SU-DHL-6 (cell line): ENCODE measurements around the gene SCG5.

ENCODE experiments used
- H2AFZ ChIP-seq: fragments of 200-600 bp; sonication (generic); 2 replicates; pipeline ENCODE4 v1.6.1; 2014; ENCODE audit warnings: low read depth, mild to moderate bottlenecking, moderate library complexity, mixed read lengths, antibody characterized with exemption, low read length; ENCODE audit not compliant: severe bottlenecking
- H3F3A ChIP-seq: fragments of 200-600 bp; shearing (Covaris generic); 2 replicates; pipeline ENCODE4 v1.6.0; 2016; ENCODE audit warnings: antibody characterized with exemption, mild to moderate bottlenecking; ENCODE audit not compliant: insufficient read depth
- H3K27ac ChIP-seq: fragments of 200-600 bp; sonication (generic); 2 replicates; pipeline ENCODE4 v1.5.1; 2016; ENCODE audit warnings: low read depth, mild to moderate bottlenecking, low read length, moderate library complexity, mixed read lengths
- H3K27me3 ChIP-seq: fragments of 200-600 bp; sonication (generic), shearing (Covaris generic); 2 replicates; pipeline ENCODE4 v1.6.0; 2014; ENCODE audit warnings: mild to moderate bottlenecking, low read length
- H3K36me3 ChIP-seq: fragments of 200-600 bp; sonication (generic); 2 replicates; pipeline ENCODE4 v1.6.1; 2014; ENCODE audit warnings: mild to moderate bottlenecking, low read length, mixed read lengths
- H3K4me2 ChIP-seq: fragments of 300-600, 200-600 bp; shearing (Covaris generic), sonication (generic); 2 replicates; pipeline ENCODE4 v1.6.0; 2014; ENCODE audit warnings: low read length, low read depth, mild to moderate bottlenecking; ENCODE audit not compliant: poor library complexity, severe bottlenecking
- H3K4me3 ChIP-seq: fragments of 200-600 bp; sonication (generic); 2 replicates; pipeline ENCODE4 v1.5.1; 2014; ENCODE audit warnings: antibody characterized with exemption, low read length, mild to moderate bottlenecking, mixed read lengths; ENCODE audit not compliant: insufficient read depth, poor library complexity, severe bottlenecking
- H3K79me2 ChIP-seq: fragments of 200-600 bp; sonication (generic); 2 replicates; pipeline ENCODE4 v1.6.1; 2014; ENCODE audit warnings: mild to moderate bottlenecking, low read length, moderate library complexity; ENCODE audit not compliant: insufficient read depth
- H3K9ac ChIP-seq: fragments of 200-600 bp; sonication (generic); 2 replicates; pipeline ENCODE4 v1.7.0; 2014; ENCODE audit warnings: mild to moderate bottlenecking, low read length
- H3K9me2 ChIP-seq: fragments of 200-600 bp; sonication (generic); replicated peaks from 2 replicates; pipeline ENCODE4 v1.6.1; 2014; ENCODE audit warnings: low read length; ENCODE audit not compliant: insufficient read depth
- H3K9me3 ChIP-seq: fragments of 200-600 bp; sonication (generic); 2 replicates; pipeline ENCODE4 v1.6.1; 2014; ENCODE audit warnings: low read length, mixed read lengths; ENCODE audit not compliant: insufficient read depth
- H4K20me1 ChIP-seq: fragments of 200-600 bp; sonication (generic); 2 replicates; pipeline ENCODE4 v1.6.1; 2014; ENCODE audit warnings: low read depth, mild to moderate bottlenecking, antibody characterized with exemption, low read length, moderate library complexity, mixed read lengths
- EZH2phosphoT487 ChIP-seq: fragments of 200-600 bp; sonication (generic), shearing (Covaris generic); conservative IDR thresholded peaks from 2 replicates; pipeline ENCODE4 v1.6.1; 2018; ENCODE audit warnings: mild to moderate bottlenecking, antibody characterized with exemption, low read length, moderate library complexity, mixed read lengths
- TF ChIP-seq, protein P1 (sequence below): fragments of 200-600 bp; sonication (generic); IDR thresholded peaks from one replicate; pipeline ENCODE4 v1.5.1; 2017; ENCODE audit warnings: antibody characterized with exemption, mild to moderate bottlenecking, low read length, moderate library complexity; ENCODE audit not compliant: insufficient read depth, poor library complexity, severe bottlenecking

The SCG5 gene

DNA sequence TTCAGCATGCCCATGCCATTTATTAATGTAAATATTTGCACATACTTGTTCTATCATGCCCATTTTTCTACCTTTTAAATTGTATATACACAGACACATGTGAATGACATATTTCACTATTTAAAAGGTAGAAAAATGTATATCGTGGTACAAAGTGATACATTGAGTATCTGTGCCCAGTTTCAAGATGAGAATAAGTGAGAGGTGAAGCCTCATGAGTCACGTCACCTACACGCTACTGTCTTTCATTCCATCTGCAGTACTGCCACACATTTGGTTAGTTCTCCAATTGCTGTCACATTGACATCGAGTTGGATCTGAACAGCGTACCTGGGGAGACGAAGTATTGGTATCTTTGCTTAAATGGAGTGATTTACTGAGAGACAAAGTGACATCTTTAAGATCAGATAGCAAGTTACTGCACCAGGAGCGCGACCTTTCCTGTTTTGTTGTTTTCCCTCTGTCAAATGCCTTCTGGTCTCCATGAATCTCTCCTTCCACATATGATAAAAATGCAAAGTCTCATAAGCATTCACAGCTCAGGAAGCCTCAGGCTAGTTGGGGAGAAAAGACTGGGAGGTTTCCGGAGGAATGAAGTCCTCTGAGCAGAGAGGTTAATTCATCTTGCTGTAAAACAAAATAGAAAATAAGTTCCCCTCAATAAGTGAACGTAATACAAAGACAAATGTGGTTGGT lies 88.3 kb downstream of the SCG5 start:
- Histone ChIP-seq H3K36me3 (no peaks in the 10 kb centered on the region), H3K4me3 (no peak overlapping the region), H3K79me2 (no peaks in the 10 kb centered on the region), H3K9ac (no peak overlapping the region), H3F3A (no peaks in the 10 kb centered on the region), H3K9me2 (no peaks in the 10 kb centered on the region), H3K4me2 (no peak overlapping the region), H3K27ac (no peak overlapping the region), H2AFZ (no peak overlapping the region), H3K9me3 (no peaks in the 10 kb centered on the region), H3K27me3 (no peaks in the 10 kb centered on the region), H4K20me1 (no peaks in the 10 kb centered on the region)
- TF ChIP-seq EZH2phosphoT487 = no peak
- TF ChIP-seq, protein P1, sequence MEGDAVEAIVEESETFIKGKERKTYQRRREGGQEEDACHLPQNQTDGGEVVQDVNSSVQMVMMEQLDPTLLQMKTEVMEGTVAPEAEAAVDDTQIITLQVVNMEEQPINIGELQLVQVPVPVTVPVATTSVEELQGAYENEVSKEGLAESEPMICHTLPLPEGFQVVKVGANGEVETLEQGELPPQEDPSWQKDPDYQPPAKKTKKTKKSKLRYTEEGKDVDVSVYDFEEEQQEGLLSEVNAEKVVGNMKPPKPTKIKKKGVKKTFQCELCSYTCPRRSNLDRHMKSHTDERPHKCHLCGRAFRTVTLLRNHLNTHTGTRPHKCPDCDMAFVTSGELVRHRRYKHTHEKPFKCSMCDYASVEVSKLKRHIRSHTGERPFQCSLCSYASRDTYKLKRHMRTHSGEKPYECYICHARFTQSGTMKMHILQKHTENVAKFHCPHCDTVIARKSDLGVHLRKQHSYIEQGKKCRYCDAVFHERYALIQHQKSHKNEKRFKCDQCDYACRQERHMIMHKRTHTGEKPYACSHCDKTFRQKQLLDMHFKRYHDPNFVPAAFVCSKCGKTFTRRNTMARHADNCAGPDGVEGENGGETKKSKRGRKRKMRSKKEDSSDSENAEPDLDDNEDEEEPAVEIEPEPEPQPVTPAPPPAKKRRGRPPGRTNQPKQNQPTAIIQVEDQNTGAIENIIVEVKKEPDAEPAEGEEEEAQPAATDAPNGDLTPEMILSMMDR = no peak

DNA sequence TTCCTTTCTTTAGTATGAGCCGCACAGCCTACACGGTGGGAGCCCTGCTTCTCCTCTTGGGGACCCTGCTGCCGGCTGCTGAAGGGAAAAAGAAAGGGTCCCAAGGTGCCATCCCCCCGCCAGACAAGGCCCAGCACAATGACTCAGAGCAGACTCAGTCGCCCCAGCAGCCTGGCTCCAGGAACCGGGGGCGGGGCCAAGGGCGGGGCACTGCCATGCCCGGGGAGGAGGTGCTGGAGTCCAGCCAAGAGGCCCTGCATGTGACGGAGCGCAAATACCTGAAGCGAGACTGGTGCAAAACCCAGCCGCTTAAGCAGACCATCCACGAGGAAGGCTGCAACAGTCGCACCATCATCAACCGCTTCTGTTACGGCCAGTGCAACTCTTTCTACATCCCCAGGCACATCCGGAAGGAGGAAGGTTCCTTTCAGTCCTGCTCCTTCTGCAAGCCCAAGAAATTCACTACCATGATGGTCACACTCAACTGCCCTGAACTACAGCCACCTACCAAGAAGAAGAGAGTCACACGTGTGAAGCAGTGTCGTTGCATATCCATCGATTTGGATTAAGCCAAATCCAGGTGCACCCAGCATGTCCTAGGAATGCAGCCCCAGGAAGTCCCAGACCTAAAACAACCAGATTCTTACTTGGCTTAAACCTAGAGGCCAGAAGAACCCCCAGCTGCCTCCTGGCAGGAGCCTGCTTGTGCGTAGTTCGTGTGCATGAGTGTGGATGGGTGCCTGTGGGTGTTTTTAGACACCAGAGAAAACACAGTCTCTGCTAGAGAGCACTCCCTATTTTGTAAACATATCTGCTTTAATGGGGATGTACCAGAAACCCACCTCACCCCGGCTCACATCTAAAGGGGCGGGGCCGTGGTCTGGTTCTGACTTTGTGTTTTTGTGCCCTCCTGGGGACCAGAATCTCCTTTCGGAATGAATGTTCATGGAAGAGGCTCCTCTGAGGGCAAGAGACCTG lies 89.5 kb downstream of the SCG5 start:
- Histone ChIP-seq H3K9me3 (no peaks in the 10 kb centered on the region), H3K36me3 (no peaks in the 10 kb centered on the region), H3K9ac (no peak overlapping the region), H4K20me1 (no peaks in the 10 kb centered on the region), H3K79me2 (no peaks in the 10 kb centered on the region), H3K9me2 (no peaks in the 10 kb centered on the region), H3K27ac (no peak overlapping the region), H3F3A (no peaks in the 10 kb centered on the region), H2AFZ (no peak overlapping the region), H3K27me3 (no peaks in the 10 kb centered on the region), H3K4me3 (no peak overlapping the region), H3K4me2 (no peak overlapping the region)
- no peak for TF ChIP-seq EZH2phosphoT487
- TF ChIP-seq, protein P1 = no peak

DNA sequence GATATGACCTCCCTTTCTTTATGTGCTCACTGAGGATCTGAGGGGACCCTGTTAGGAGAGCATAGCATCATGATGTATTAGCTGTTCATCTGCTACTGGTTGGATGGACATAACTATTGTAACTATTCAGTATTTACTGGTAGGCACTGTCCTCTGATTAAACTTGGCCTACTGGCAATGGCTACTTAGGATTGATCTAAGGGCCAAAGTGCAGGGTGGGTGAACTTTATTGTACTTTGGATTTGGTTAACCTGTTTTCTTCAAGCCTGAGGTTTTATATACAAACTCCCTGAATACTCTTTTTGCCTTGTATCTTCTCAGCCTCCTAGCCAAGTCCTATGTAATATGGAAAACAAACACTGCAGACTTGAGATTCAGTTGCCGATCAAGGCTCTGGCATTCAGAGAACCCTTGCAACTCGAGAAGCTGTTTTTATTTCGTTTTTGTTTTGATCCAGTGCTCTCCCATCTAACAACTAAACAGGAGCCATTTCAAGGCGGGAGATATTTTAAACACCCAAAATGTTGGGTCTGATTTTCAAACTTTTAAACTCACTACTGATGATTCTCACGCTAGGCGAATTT lies 91.2 kb downstream of the SCG5 start:
- no peaks in the 10 kb centered on the region for H3K27me3 ChIP-seq
- H3K4me3 ChIP-seq = no peak overlapping the region
- no peak overlapping the region for H3K27ac ChIP-seq
- H4K20me1 ChIP-seq = no peaks in the 10 kb centered on the region
- H3K36me3 ChIP-seq = no peaks in the 10 kb centered on the region
- no peak for TF ChIP-seq EZH2phosphoT487
- TF ChIP-seq, protein P1 = no peak
- H3K9me3 ChIP-seq = no peaks in the 10 kb centered on the region
- H3K9me2 ChIP-seq = no peaks in the 10 kb centered on the region
- H3F3A ChIP-seq = no peaks in the 10 kb centered on the region
- no peak overlapping the region for H3K4me2 ChIP-seq
- H2AFZ ChIP-seq = no peak overlapping the region
- no peak overlapping the region for H3K9ac ChIP-seq
- H3K79me2 ChIP-seq = no peaks in the 10 kb centered on the region
